Stromal cell of bone marrow (primary cell): ENCODE results near the gene RELCH.
"Not testable (repeated sequence)": the region's sequence is repeated elsewhere in the genome, so short reads cannot be mapped to it uniquely, and the experiment has no call there.

Experiments
- DNase-seq: peaks from one replicate; pipeline ENCODE4 v3.0.0-alpha.2; 2012; ENCODE audit warnings: low read depth

The RELCH gene

GRCh38 chr18:62186774-62187542 is at the start of gene RELCH, which contains the start of gene PIGN:
TSS of gene RELCH (plus strand) at chr18:62187255. CDS start at chr18:62187506, 251 bp downstream.
TSS of gene PIGN (minus strand) at chr18:62187056. CDS start at chr18:62161353, 25,703 bp downstream.
- DNase-seq: peak; percentile 98

- DNase-seq: no peak
Measured at GRCh38 chr18:62138461-62139235, 48.4 kb upstream of the RELCH start.

GRCh38 chr18:62140259-62140658 is 46.8 kb upstream of the RELCH start:
- no peak for DNase-seq

GRCh38 chr18:62144338-62144737 is 42.7 kb upstream of the RELCH start:
- DNase-seq: no peak

GRCh38 chr18:62151068-62151771 is 35.8 kb upstream of the RELCH start:
- no peak for DNase-seq

GRCh38 chr18:62152844-62153243 is 34.2 kb upstream of the RELCH start:
- no peak for DNase-seq

GRCh38 chr18:62157843-62158242 is 29.2 kb upstream of the RELCH start:
- DNase-seq: no peak

GRCh38 chr18:62164310-62164709 is 22.7 kb upstream of the RELCH start:
- no peak for DNase-seq

- DNase-seq: no peak
Measured at GRCh38 chr18:62164855-62165487, 22.1 kb upstream of the RELCH start.

GRCh38 chr18:62165583-62165982 is 21.5 kb upstream of the RELCH start:
- no peak for DNase-seq

- DNase-seq: not testable (repeated sequence)
Measured at GRCh38 chr18:62166524-62166923, 20.5 kb upstream of the RELCH start.

GRCh38 chr18:62170857-62171256 is 16.2 kb upstream of the RELCH start:
- DNase-seq: no peak

- DNase-seq: no peak
Measured at GRCh38 chr18:62172298-62172697, 14.8 kb upstream of the RELCH start.

GRCh38 chr18:62175521-62175920 is 11.5 kb upstream of the RELCH start:
- no peak for DNase-seq

- no peak for DNase-seq
Measured at GRCh38 chr18:62177271-62177670, 9.8 kb upstream of the RELCH start.

GRCh38 chr18:62179213-62179612 is 7.8 kb upstream of the RELCH start:
- no peak for DNase-seq

- DNase-seq: no peak
Measured at GRCh38 chr18:62182220-62182619, 4.8 kb upstream of the RELCH start.

- peak; percentile 41 for DNase-seq
Measured at GRCh38 chr18:62183578-62184195, 3.4 kb upstream of the RELCH start.

- DNase-seq: peak; percentile 2
Measured at GRCh38 chr18:62186499-62186773, 619 bp upstream of the RELCH start.

- DNase-seq: peak; percentile 16
Measured at GRCh38 chr18:62187543-62188510, 772 bp downstream of the RELCH start.

- no peak for DNase-seq
Measured at GRCh38 chr18:62189208-62189607, 2.2 kb downstream of the RELCH start.
